GM19468 (cell line): ENCODE data around the gene RSRC2.
"Not testable (repeated sequence)": the region's sequence is repeated elsewhere in the genome, so short reads cannot be mapped to it uniquely, and the experiment has no call there.

Source experiments
- ATAC-seq: cut with Tn5 transposase; IDR thresholded peaks from one replicate; pipeline ENCODE4 v1.9.1; 2021; ENCODE audit warnings: mild to moderate bottlenecking, moderate library complexity, moderate number of reproducible peaks; ENCODE audit not compliant: unreplicated experiment; ENCODE audit errors: extremely low read depth

The RSRC2 gene

DNA sequence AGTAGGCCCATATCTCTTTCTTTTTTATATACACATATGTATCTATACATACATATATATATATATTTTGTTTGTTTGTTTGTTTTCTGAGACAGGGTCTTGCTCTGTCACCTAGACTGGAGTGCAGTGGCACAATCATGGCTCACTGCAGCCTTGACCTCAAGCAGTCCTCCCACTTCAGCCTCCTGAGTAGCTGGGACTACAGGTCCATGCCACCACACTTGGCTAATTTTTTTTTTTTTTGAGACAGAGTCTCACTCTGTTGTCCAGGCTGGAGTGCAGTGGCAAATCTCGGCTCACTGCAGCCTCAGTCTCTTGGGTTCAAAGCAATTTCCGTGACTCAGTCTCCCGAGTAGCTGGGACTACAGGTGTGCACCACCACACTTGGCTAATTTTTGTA, 38.9 kb downstream of the RSRC2 start:
- ATAC-seq, result not testable (repeated sequence)

DNA sequence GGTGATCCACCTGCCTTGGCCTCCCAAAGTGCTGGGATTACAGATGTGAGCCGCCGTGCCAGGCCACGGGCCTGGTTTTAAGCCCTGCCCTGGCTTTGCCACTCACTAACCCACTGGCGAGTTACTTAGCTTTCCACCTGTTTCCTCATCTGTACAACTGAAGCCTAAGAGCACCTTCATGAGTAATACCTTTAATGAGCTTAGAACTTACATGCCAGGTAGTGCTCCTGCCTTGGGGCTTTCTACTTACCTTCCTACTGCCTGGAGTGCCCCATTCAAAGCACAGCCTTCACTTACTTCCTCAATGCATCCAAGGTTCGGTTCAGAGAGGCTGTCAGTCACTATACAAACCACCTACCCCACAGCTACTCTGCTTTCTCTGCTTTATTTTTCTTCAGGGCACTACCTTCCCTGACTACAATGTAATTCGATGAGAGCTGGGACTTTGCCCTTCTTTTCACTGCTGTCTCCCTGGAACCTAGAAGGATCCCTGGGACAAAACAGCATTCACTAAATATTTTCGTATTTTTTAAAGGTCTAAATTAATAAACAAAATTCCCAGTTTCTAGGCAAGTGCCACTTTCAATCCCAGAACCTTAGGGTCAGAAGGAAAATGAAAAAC, 39.8 kb downstream of the RSRC2 start:
- no peak for ATAC-seq

GRCh38 chr12:122486360-122486759, 40.4 kb downstream of the RSRC2 start:
- ATAC-seq, result not testable (repeated sequence)

GRCh38 chr12:122484385-122484784, 42.4 kb downstream of the RSRC2 start:
- ATAC-seq, result not testable (repeated sequence)

DNA sequence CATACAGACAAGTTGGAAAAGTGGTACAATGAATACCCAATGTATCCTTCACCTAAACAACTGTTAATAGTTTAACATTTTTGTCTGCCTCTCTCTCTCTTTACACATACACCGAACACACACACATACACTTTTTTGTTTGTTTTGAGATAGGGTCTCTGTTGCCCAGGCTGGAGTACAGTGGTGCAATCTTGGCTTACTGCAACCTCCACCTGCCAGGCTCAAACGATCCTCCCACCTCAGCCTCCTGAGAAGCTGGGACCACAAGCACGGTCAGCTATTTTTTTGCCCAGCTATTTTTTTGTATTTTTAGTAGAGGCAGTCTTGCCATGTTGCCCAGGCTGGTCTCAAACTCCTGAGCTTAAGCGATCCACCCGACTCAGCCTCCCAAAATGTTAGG, 42.8 kb downstream of the RSRC2 start:
- ATAC-seq, result no peak

DNA sequence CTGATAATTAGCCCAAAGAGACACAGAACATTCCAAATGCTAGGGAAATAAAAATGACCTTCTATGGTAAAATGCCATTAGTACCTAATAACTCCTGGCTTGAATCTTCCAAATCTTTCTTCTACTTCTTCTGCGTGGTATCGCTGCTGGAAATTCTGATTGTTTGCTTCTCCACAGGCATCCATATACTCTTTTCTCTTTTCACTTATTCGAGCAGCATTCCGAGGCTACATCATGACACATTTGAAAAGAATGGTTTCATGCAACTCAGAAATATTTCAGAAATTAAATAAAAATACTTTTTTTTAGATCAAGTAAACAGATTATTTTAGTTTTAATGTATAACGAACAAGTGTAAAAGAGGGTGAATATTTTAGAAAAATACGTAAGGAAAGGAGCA, 44.9 kb downstream of the RSRC2 start:
- ATAC-seq, result no peak

DNA sequence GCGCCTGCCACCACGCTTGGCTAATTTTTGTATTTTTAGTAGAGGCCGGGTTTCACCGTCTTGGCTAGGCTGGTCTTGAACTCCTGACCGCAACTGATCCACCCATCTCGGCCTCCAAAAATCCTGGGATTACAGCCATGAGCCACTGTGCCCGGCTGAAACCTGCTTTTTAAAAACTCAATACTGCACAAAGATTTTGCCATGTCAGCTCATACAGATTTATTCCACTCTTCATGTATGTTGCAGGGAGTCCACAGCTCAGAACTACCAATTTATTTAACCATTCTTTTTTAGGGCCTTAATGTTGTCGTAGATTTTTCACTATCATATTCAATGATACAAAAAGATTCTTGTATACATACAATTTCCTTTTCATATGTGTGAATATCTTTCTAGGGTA, 46.0 kb downstream of the RSRC2 start:
- no peak for ATAC-seq

DNA sequence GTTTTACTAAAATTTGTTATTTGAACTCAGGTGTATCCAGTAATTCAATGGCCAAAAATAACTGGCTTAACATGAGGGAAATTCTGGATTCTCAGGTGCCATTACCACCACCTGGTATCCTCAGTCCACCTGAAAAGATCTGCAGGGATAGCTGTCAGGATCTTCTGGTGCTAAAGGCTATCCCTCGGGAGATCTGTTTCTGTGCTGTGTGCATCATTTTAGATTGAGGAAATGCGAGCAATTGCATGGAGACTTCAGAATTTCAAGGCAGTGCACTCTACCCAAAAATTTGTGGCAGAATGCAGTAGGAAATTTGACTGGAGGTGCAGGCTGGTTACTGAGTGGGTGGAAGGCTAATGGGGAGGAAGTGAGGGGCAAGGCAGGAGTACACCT, 52.4 kb downstream of the RSRC2 start:
- no peak for ATAC-seq

DNA sequence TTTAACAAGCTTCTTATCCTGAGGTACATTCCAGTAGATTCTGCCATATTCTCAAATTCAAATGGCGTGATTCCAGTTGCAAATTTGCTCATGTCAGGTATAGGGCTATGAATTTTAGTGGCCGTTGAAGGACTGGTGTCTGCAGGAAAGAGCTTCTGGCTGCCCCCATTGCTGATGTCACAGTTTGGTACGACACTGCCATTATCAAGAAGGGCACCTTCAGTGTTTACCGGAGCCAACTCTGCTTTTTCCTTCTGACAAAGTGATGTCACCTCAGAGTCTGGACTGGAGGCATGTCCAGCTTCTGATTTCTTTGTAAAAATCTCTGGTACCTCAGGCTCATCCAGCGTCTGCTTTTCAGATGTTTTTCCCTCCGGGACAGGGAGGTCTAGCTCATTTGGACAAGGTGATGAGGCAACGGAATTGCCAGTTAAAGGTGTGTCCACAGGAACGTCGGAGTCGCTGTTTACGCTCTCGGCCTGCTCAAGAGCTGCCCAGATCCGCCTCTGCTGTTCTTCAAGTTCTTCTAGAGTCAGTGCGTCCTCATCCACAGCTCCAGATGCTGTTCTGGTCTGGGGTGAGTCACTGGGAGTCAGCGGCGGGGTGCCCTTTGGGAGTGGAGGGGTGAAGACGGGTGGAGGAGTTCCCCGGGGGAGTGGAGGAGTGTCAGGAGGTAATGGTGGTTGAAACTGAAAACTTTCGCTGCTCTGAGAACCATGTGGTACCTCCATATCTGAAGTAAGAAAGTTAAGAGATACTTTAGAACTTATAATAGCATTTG, 53.0 kb downstream of the RSRC2 start:
- ATAC-seq, result no peak

DNA sequence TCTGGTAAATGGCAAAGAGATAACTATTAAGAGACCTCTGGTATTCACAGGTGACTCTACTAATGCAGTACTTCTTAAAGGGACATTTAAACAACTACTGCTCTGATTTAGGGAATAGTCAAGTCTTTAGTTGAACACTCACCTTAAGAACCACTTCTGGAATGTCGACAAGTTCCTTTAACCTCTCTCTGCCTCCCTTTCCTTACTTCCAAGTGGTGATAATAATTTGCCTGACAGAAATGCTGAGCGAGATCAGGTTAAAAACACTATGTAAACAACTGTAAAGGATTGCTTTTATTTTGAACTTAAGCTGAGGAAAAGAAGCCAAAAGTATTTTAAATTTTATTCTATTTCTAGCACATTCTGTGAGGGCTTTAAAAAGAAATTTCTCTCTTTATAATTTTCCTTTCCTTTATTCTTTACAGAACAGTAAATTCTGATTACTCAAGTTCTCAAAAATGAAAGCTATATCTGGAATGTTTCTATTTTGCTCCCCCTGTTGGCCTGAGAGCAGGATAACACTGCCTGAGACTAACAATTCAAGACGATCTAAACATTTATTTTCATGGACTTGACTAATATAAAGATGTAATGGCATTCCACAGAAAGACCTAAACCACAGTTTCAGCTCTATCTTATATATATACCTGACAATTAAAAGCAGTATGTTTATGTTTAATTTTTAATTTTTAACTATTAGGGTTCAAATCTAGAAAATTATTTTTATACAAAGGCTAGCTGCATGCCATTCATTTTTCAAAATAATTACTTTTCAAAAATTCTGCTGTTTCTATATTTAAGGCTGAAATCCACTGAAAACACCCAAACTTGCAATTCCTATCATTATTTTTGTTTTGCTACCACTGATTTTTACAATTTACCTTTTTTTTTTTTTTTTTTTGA, 55.2 kb downstream of the RSRC2 start:
- ATAC-seq, result no peak

DNA sequence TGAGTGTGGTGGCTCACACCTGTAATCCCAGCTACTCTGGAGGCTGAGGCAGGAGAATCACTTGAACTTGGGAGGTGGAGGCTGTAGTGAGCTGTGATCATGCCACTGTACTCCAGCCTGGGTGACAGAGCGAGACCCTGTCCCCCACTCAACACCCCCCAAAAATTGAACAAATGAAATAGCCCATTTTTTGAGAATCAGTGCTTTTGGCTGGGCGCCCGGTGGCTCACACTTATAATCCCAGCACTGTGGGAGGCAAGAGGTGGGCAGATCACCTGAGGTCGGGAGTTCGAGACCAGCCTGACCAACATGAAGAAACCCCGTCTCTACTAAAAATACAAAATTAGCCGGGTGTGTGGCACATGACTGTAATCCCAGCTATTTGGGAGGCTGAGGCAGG, 56.2 kb downstream of the RSRC2 start:
- ATAC-seq, result not testable (repeated sequence)

DNA sequence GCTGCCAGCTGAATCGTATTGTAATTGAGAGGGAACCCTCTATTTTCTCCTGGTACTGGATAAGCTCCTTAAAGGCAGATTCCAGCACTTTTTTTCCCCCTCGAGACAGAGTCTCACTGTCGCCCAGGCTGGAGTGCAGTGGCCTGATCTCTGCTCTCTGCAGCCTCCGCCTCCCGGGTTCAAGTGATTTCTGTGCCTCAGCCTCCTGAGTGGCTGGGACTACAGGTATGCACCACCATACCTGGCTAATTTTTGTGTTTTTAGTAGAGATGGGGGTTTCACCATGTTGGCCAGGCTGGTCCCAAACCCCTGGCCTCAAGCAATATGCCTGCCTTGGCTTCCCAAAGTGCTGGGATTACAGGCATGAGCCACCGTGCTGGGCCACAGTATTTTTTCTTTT, 56.9 kb downstream of the RSRC2 start:
- not testable (repeated sequence) for ATAC-seq

- no peak for ATAC-seq
Measured at GRCh38 chr12:122467983-122468382, 58.8 kb downstream of the RSRC2 start.

DNA sequence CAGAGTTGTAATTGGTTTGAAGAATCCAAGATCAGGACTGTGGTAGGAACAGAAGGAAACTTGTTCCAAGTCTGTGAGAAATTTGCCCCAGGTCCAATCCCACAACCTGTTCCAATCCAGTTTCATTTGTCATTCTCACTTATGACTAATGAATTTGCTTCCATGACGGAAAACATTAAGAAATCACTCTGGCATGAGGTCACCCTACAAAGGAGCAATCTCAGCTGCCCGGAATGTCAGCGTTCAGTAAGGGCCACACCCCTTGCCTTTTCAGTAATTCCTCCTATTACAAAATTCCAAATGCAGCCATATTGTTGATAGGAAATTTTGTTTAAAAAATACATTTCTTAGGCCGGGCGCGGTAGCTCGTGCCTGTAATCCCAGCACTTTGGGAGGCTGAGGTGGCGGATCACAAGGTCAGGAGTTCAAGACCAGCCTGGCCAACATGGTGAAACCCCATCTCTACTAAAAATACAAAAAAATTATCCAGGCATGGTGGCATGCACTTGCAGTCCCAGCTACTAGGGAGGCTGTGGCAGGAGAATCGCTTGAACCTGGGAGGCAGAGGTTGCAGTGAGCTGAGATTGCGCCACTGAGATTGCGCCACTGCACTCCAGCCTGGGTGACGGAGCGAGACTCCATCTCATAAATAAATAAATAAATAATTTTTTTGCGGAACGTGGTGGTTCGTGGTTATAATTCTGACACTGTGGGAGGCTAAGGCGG, 62.3 kb downstream of the RSRC2 start:
- ATAC-seq, result not testable (repeated sequence)

DNA sequence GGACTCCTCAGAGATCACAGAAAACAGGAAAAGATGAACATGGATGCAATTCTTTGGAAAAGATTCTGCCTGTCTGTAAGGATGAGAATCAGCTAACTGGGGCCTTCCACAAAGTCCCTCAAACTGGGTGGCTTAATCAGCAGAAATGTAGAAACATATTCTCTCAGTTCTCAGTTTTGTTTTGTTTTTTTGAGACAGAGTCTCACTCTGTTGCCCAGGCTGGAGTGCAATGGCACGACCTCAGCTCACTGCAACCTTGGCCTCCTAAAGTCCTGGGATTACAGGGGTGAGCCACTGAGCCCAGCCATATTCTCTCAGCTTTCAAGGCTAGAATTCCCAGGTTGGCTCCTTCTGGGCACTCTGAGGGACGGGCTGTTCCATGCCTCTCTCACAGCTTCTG, 66.1 kb downstream of the RSRC2 start:
- ATAC-seq, result no peak

GRCh38 chr12:122460061-122460460, 66.7 kb downstream of the RSRC2 start:
- ATAC-seq, result no peak

GRCh38 chr12:122459211-122459610, 67.5 kb downstream of the RSRC2 start:
- ATAC-seq, result no peak

GRCh38 chr12:122458105-122459035, 68.4 kb downstream of the RSRC2 start:
- no peak for ATAC-seq

DNA sequence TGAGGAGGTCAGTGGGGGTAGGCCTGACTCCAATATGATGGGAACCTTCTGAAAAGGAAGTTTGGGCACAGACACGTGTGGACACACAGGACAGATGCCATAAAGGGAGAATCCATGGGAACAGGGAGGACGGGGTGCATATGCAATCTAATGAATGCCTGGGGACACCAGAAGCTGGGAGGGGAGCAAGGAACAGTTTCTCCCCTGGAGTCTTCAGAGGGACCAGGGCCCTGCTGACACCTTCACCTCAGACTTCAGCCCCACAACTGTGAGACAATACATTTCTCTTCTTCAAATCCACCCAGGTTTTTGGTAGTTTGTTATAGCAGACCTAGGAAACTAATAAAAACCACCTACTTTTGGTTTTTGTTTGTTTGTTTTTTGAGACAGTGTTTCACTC, 69.1 kb downstream of the RSRC2 start:
- ATAC-seq, result no peak
